ENCODE data around the gene BRSK2.
A peak's percentile ranks its signal among the peaks of the same experiment; 100 is the strongest.
"Not testable (repeated sequence)": the region's sequence is repeated elsewhere in the genome, so short reads cannot be mapped to it uniquely, and the experiment has no call there.

BRSK2 gene

GRCh38 chr11:1389932-1390568 is at the start of gene BRSK2:
Gene BRSK2 (plus strand): TSS chr11:1389934. CDS start chr11:1390285, 351 bp downstream.
- Histone ChIP-seq H3K9me3 (ENCODE audit: control insufficient read depth, insufficient read depth, low read length) (no peaks in the 10 kb centered on the region), H3K4me3 (ENCODE audit: low read depth, low read length) (peak within 1 kb of the TSS; percentile 80), H3K4me1 (ENCODE audit: control insufficient read depth, insufficient read depth, low read length) (peaks cover 14% of the 10 kb centered on the region), H3K9ac (ENCODE audit: low read depth, low read length) (peak within 1 kb of the TSS; percentile 66), H3K36me3 (ENCODE audit: control insufficient read depth, insufficient read depth, low read length) (no peaks in the 10 kb centered on the region), H3K27ac (ENCODE audit: low read depth, low read length) (no peak within 1 kb of the TSS), H3K27me3 (ENCODE audit: control insufficient read depth, insufficient read depth, low read length) (peaks cover 14% of the 10 kb centered on the region; the same call in 1 of the 2 replicates)

- Histone ChIP-seq H3K27ac (ENCODE audit: low read depth, low read length) (no peak overlapping the region), H3K4me3 (ENCODE audit: low read depth, low read length) (no peak overlapping the region), H3K9ac (ENCODE audit: low read depth, low read length) (no peak overlapping the region), H3K9me3 (ENCODE audit: control insufficient read depth, insufficient read depth, low read length) (no peaks in the 10 kb centered on the region), H3K27me3 (ENCODE audit: control insufficient read depth, insufficient read depth, low read length) (peaks cover 33% of the 10 kb centered on the region), H3K4me1 (ENCODE audit: control insufficient read depth, insufficient read depth, low read length) (peaks cover 6% of the 10 kb centered on the region; the same call in 1 of the 2 replicates), H3K36me3 (ENCODE audit: control insufficient read depth, insufficient read depth, low read length) (no peaks in the 10 kb centered on the region)
Measured at GRCh38 chr11:1340111-1340510, 49.6 kb upstream of the BRSK2 start.

GRCh38 chr11:1341226-1341625 is 48.5 kb upstream of the BRSK2 start:
- H3K27me3 ChIP-seq (ENCODE audit: control insufficient read depth, insufficient read depth, low read length) = peaks cover 24% of the 10 kb centered on the region
- not testable (repeated sequence) for H3K4me1 ChIP-seq (ENCODE audit: control insufficient read depth, insufficient read depth, low read length); H3K36me3 ChIP-seq (ENCODE audit: control insufficient read depth, insufficient read depth, low read length); H3K4me3 ChIP-seq (ENCODE audit: low read depth, low read length); H3K9me3 ChIP-seq (ENCODE audit: control insufficient read depth, insufficient read depth, low read length); H3K27ac ChIP-seq (ENCODE audit: low read depth, low read length); H3K9ac ChIP-seq (ENCODE audit: low read depth, low read length)

- H3K27ac ChIP-seq (ENCODE audit: low read depth, low read length) = no peak overlapping the region
- no peaks in the 10 kb centered on the region for H3K4me1 ChIP-seq (ENCODE audit: control insufficient read depth, insufficient read depth, low read length)
- H3K27me3 ChIP-seq (ENCODE audit: control insufficient read depth, insufficient read depth, low read length) = peaks cover 20% of the 10 kb centered on the region
- H3K4me3 ChIP-seq (ENCODE audit: low read depth, low read length) = no peak overlapping the region
- no peaks in the 10 kb centered on the region for H3K36me3 ChIP-seq (ENCODE audit: control insufficient read depth, insufficient read depth, low read length)
- no peaks in the 10 kb centered on the region for H3K9me3 ChIP-seq (ENCODE audit: control insufficient read depth, insufficient read depth, low read length)
- no peak overlapping the region for H3K9ac ChIP-seq (ENCODE audit: low read depth, low read length)
Measured at GRCh38 chr11:1341928-1342524, 47.7 kb upstream of the BRSK2 start.

GRCh38 chr11:1342946-1343345 is 46.8 kb upstream of the BRSK2 start:
- Histone ChIP-seq H3K27ac (ENCODE audit: low read depth, low read length) (no peak overlapping the region), H3K9me3 (ENCODE audit: control insufficient read depth, insufficient read depth, low read length) (no peaks in the 10 kb centered on the region), H3K27me3 (ENCODE audit: control insufficient read depth, insufficient read depth, low read length) (peaks cover 11% of the 10 kb centered on the region; the same call in 1 of the 2 replicates), H3K9ac (ENCODE audit: low read depth, low read length) (no peak overlapping the region), H3K4me3 (ENCODE audit: low read depth, low read length) (no peak overlapping the region), H3K36me3 (ENCODE audit: control insufficient read depth, insufficient read depth, low read length) (no peaks in the 10 kb centered on the region), H3K4me1 (ENCODE audit: control insufficient read depth, insufficient read depth, low read length) (no peaks in the 10 kb centered on the region)

DNA sequence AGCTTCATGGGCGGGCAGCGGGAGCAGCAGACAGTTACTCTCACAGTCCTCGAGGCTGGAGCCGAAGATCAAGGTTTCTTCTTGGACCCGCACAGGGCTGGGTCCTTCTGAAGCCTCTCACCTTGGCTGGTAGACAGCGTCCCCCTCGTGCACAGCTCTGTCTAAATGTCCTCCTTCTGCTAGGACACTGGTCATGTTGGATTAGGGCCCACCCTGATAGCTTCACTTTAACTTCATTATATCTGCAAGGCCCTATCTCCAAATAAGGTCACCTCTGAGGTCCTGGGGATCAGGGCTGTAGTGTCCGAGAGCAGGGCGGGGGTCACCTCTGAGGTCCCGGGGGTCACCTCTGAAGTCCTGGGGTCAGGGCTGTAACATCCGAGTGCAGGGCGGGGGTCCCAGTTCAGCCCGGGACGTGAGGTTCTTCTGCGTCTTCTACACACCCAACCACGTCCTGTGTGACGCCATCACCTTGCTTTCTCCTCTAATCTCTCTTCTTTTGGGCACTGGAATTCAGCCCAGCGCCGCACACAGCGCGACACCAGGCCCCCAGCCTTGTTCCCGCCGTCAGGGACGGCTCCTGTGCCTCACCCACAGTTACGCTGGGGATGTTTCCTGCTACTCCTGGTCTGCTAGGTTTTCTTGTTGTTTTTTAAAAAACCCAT is 46.2 kb upstream of the BRSK2 start:
- Histone ChIP-seq H3K9ac (ENCODE audit: low read depth, low read length) (no peak overlapping the region), H3K9me3 (ENCODE audit: control insufficient read depth, insufficient read depth, low read length) (no peaks in the 10 kb centered on the region), H3K36me3 (ENCODE audit: control insufficient read depth, insufficient read depth, low read length) (no peaks in the 10 kb centered on the region), H3K4me1 (ENCODE audit: control insufficient read depth, insufficient read depth, low read length) (no peaks in the 10 kb centered on the region), H3K27me3 (ENCODE audit: control insufficient read depth, insufficient read depth, low read length) (peaks cover 5% of the 10 kb centered on the region; the same call in 1 of the 2 replicates), H3K4me3 (ENCODE audit: low read depth, low read length) (no peak overlapping the region), H3K27ac (ENCODE audit: low read depth, low read length) (no peak overlapping the region)

DNA sequence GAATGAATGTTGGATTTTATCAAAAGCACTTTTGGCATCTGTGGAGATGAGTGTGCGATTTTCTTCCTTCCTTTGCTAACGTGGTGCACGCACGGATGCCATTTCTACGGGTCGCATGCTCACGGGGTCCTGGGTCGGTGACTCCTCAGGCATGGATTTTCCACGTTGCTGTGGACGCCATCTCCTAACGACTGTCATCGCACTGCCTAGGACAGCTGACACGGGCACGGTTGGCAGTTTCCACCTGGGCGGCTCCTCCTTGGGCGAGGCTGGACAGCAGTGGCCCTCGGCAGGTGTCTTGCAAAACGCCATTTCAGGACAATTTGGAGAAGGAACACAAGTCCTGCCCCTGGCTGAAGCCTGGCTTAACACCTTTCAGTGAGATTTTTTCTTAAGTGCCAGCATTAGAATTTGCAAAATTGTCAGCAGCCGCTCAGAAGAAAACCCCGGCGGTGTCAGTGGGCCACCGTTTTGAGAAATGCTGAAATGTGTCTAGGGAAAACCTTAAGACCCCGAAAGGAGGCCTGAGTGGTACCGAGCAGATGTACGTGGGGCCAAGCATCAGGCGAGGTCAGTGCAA is 45.6 kb upstream of the BRSK2 start:
- no peaks in the 10 kb centered on the region for H3K9me3 ChIP-seq (ENCODE audit: control insufficient read depth, insufficient read depth, low read length)
- H3K4me3 ChIP-seq (ENCODE audit: low read depth, low read length) = no peak overlapping the region
- no peak overlapping the region for H3K9ac ChIP-seq (ENCODE audit: low read depth, low read length)
- no peaks in the 10 kb centered on the region for H3K36me3 ChIP-seq (ENCODE audit: control insufficient read depth, insufficient read depth, low read length)
- no peak overlapping the region for H3K27ac ChIP-seq (ENCODE audit: low read depth, low read length)
- H3K4me1 ChIP-seq (ENCODE audit: control insufficient read depth, insufficient read depth, low read length) = no peaks in the 10 kb centered on the region
- H3K27me3 ChIP-seq (ENCODE audit: control insufficient read depth, insufficient read depth, low read length) = no peaks in the 10 kb centered on the region

DNA sequence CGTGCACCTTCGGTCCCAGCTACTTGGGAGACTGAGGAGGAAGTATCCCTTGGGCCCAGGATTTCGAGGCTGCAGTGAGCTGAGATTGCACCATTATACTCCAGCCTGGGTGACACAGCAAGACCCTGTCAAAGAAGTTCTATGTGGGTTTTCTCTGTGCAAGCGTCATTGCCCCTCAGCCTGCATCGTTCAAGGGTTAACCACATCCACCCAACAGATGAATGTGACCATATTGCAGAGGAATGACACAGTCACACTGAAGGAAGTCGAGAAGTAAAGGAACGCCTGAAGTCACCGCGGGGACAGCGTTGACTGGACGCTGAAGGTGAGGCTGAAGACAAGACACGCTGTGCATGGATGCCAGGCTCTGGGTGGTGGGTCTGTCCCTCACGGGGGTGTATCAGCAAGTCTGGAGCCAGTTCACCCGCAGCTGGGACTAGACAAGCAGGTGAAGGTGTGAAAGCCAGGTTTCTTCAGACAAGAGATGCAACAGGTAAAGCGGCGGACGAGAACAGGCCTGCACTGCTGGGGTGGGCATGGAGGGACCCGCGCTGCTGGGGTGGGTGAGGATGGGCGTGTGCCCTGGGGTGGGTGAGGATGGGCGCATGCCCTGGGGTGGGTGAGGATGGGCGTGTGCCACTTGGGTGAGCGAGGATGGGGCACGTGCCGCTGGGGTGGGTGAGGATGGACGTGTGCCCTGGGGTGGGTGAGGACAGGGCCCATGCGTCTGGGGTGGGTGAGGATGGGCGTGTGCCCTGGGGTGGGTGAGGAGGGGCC is 43.8 kb upstream of the BRSK2 start:
- Histone ChIP-seq H3K27ac (ENCODE audit: low read depth, low read length) (no peak overlapping the region), H3K9ac (ENCODE audit: low read depth, low read length) (no peak overlapping the region), H3K9me3 (ENCODE audit: control insufficient read depth, insufficient read depth, low read length) (no peaks in the 10 kb centered on the region), H3K4me3 (ENCODE audit: low read depth, low read length) (no peak overlapping the region), H3K4me1 (ENCODE audit: control insufficient read depth, insufficient read depth, low read length) (no peaks in the 10 kb centered on the region), H3K27me3 (ENCODE audit: control insufficient read depth, insufficient read depth, low read length) (no peaks in the 10 kb centered on the region), H3K36me3 (ENCODE audit: control insufficient read depth, insufficient read depth, low read length) (no peaks in the 10 kb centered on the region)

- Histone ChIP-seq H3K9ac (ENCODE audit: low read depth, low read length) (no peak overlapping the region), H3K4me1 (ENCODE audit: control insufficient read depth, insufficient read depth, low read length) (no peaks in the 10 kb centered on the region), H3K36me3 (ENCODE audit: control insufficient read depth, insufficient read depth, low read length) (no peaks in the 10 kb centered on the region), H3K27me3 (ENCODE audit: control insufficient read depth, insufficient read depth, low read length) (no peaks in the 10 kb centered on the region), H3K27ac (ENCODE audit: low read depth, low read length) (no peak overlapping the region), H3K9me3 (ENCODE audit: control insufficient read depth, insufficient read depth, low read length) (no peaks in the 10 kb centered on the region), H3K4me3 (ENCODE audit: low read depth, low read length) (no peak overlapping the region)
Measured at GRCh38 chr11:1346669-1347390, 42.9 kb upstream of the BRSK2 start.

DNA sequence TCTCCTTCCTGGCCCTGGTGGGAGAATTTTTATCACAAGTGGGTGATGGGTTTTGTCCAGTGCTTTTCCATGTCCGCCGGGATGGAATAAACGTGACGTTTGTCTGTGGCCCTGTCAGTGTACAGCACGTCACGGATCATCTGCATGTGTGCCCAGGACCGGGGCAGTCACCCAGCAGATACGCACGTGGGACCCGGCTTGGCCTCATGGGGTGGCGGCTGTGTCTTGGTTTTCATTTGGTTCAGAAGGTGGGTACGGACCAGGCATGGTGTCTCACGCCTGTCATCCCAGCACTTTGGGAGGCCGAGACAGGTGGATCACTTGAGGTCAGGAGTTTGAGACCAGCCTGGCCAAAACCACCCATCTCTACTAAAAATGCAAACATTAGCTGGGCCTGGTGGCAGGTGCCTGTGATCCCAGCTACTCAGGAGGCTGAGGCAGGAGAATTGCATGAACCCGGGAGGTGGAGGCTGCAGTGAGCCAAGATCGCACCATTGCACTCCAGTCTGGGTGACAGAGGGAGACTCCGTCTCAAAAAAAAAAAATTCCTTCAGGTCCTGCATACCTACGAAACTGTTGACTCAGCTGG is 42.2 kb upstream of the BRSK2 start:
- not testable (repeated sequence) for H3K27me3 ChIP-seq (ENCODE audit: control insufficient read depth, insufficient read depth, low read length); H3K4me1 ChIP-seq (ENCODE audit: control insufficient read depth, insufficient read depth, low read length); H3K27ac ChIP-seq (ENCODE audit: low read depth, low read length); H3K9ac ChIP-seq (ENCODE audit: low read depth, low read length); H3K36me3 ChIP-seq (ENCODE audit: control insufficient read depth, insufficient read depth, low read length); H3K4me3 ChIP-seq (ENCODE audit: low read depth, low read length); H3K9me3 ChIP-seq (ENCODE audit: control insufficient read depth, insufficient read depth, low read length)

Data from HUES48 (cell line).